ENCODE measurements around the gene TRIB2.

TRIB2 gene

GRCh38 chr2:12700989-12701388 lies 15.7 kb upstream of the TRIB2 start:
- DNase-seq (ENCODE audit: low spot score), result no peak

GRCh38 chr2:12701786-12702167 lies 15.0 kb upstream of the TRIB2 start:
- DNase-seq (ENCODE audit: low spot score), result no peak

- DNase-seq (ENCODE audit: low spot score), result peak; percentile 85
Measured at GRCh38 chr2:12702168-12703121, 14.3 kb upstream of the TRIB2 start.

GRCh38 chr2:12704378-12704777 lies 12.4 kb upstream of the TRIB2 start:
- no peak for DNase-seq (ENCODE audit: low spot score)

- DNase-seq (ENCODE audit: low spot score), result no peak
Measured at GRCh38 chr2:12705230-12705629, 11.5 kb upstream of the TRIB2 start.

- DNase-seq (ENCODE audit: low spot score), result no peak
Measured at GRCh38 chr2:12705742-12706141, 11.0 kb upstream of the TRIB2 start.

- no peak for DNase-seq (ENCODE audit: low spot score)
Measured at GRCh38 chr2:12708508-12709206, 8.1 kb upstream of the TRIB2 start.

GRCh38 chr2:12709207-12709522 lies 7.6 kb upstream of the TRIB2 start:
- DNase-seq (ENCODE audit: low spot score), result no peak

GRCh38 chr2:12710301-12710700 lies 6.4 kb upstream of the TRIB2 start:
- DNase-seq (ENCODE audit: low spot score), result no peak

GRCh38 chr2:12711339-12711738 lies 5.4 kb upstream of the TRIB2 start:
- DNase-seq (ENCODE audit: low spot score), result no peak

- no peak for DNase-seq (ENCODE audit: low spot score)
Measured at GRCh38 chr2:12712881-12713280, 3.9 kb upstream of the TRIB2 start.

GRCh38 chr2:12714391-12715221 lies 2.1 kb upstream of the TRIB2 start:
- peak; percentile 18 for DNase-seq (ENCODE audit: low spot score)

- no peak for DNase-seq (ENCODE audit: low spot score)
Measured at GRCh38 chr2:12715258-12716031, 1.3 kb upstream of the TRIB2 start.

GRCh38 chr2:12716032-12716281 lies 779 bp upstream of the TRIB2 start:
- peak; percentile 46 for DNase-seq (ENCODE audit: low spot score)

GRCh38 chr2:12717191-12718014 lies 667 bp downstream of the TRIB2 start:
- peak; percentile 42 for DNase-seq (ENCODE audit: low spot score)

GRCh38 chr2:12718015-12718671 lies 1.4 kb downstream of the TRIB2 start:
- DNase-seq (ENCODE audit: low spot score), result no peak

- peak; percentile 16 for DNase-seq (ENCODE audit: low spot score)
Measured at GRCh38 chr2:12718711-12719399, 2.1 kb downstream of the TRIB2 start.

- peak; percentile 55 for DNase-seq (ENCODE audit: low spot score)
Measured at GRCh38 chr2:12719400-12720277, 2.9 kb downstream of the TRIB2 start.

GRCh38 chr2:12720278-12720620 lies 3.5 kb downstream of the TRIB2 start:
- no peak for DNase-seq (ENCODE audit: low spot score)

Data from AG08395 (cell line).